ENCODE data around the gene NTHL1. TPM values are rescaled to one million over a fixed set of nuclear protein-coding genes. Genes with fewer than 3 reads are reported as not detected.

Gene NTHL1
- total and polyA plus RNA-seq, 3 experiments from 2014 or later: 16.3 to 29.5 (median 28.7) TPM

DNA sequence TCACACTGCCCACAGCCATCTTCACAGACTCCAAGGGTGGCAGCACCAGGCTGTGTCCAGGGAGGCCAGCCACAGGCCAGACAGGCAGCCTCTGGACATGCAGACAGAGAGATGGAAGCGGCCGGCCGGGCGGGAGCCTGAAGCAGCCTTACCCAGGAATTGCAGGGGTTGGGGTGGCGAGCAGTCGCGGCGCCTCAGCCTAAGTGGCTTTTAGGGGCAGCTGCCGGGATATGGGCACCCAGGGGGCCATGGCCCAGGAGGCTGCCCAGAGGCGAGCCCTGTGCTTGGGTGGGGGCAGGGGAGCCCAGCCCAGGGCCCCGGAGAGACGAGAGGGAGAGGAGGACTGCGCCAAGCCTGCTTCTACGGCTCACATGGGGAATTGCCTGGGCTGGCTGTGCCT, 22.4 kb downstream of the NTHL1 start:
- Histone ChIP-seq H3K4me1 (ENCODE audit: insufficient read depth, low read length) (peaks cover 26% of the 10 kb centered on the region), H3K27ac (ENCODE audit: low read depth, low read length) (no peak overlapping the region), H3K4me3 (ENCODE audit: low read length) (no peak overlapping the region), H3K9me3 (ENCODE audit: low read length) (no peaks in the 10 kb centered on the region), H3K27me3 (ENCODE audit: insufficient read depth, low read length, poor library complexity, severe bottlenecking) (peaks cover 5% of the 10 kb centered on the region), H3K36me3 (ENCODE audit: insufficient read depth, low read length) (no peaks in the 10 kb centered on the region)
- peak overlapping the region in 2 of 7 donors; percentile 28 to 52 for H3K4me3 Mint-ChIP-seq
- H3K4me1 Mint-ChIP-seq: peaks cover 11 to 31% (median 18%) of the 10 kb centered on the region in 3 donors
- H3K27ac Mint-ChIP-seq: no peak overlapping the region
- H3K27me3 Mint-ChIP-seq: peaks cover 14 to 21% of the 10 kb centered on the region in 2 donors
- DNase-seq: no peak
- H3K9me3 Mint-ChIP-seq: no peaks in the 10 kb centered on the region
- CTCF ChIA-PET: interaction anchor here (1.0 to 6.2 kb wide), 4 partner anchors 22 to 128 kb away, joined by 3 to 78 read pairs (median 4); no protein-coding TSS in a partner anchor
- H3K36me3 Mint-ChIP-seq: no peaks in the 10 kb centered on the region
- POLR2A ChIA-PET: interaction anchor here (0.5 kb wide), 1 partner anchor 124 kb away, joined by 6 read pairs; no protein-coding TSS in a partner anchor

DNA sequence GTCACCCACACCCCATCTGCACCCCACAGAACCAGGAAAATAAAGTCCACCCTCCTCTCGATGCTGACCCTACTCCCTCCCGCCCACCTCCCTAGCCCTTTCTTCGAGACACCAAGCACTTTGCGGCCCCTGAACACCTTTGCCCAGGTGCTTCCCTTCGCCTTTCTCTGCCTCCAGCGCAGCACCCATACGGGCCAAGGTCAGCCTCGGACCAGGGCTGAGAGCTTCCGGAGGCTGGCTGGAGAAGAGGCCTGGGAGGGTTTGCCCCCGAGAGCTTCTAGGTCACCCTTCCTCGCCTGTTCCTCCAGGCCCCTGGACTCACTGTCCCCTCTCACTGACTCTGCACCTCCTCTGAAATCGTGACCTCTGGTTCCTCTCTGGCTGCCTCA, 23.6 kb downstream of the NTHL1 start:
- no peak overlapping the region for H3K27ac ChIP-seq (ENCODE audit: low read depth, low read length)
- H3K9me3 ChIP-seq (ENCODE audit: low read length): no peaks in the 10 kb centered on the region
- H3K4me1 Mint-ChIP-seq: peaks cover 11 to 31% (median 18%) of the 10 kb centered on the region in 3 donors
- peaks cover 15% of the 10 kb centered on the region for H3K27me3 ChIP-seq (ENCODE audit: insufficient read depth, low read length, poor library complexity, severe bottlenecking)
- no peak for DNase-seq
- H3K36me3 Mint-ChIP-seq: no peaks in the 10 kb centered on the region
- CTCF ChIA-PET: interaction anchor here (1.0 to 6.2 kb wide), 4 partner anchors 116 to 129 kb away, joined by 3 to 78 read pairs (median 5); no protein-coding TSS in a partner anchor
- peaks cover 14 to 25% of the 10 kb centered on the region in 2 donors for H3K27me3 Mint-ChIP-seq
- peaks cover 31% of the 10 kb centered on the region for H3K4me1 ChIP-seq (ENCODE audit: insufficient read depth, low read length)
- no peak overlapping the region for H3K4me3 ChIP-seq (ENCODE audit: low read length)
- no peaks in the 10 kb centered on the region for H3K9me3 Mint-ChIP-seq
- no peaks in the 10 kb centered on the region for H3K36me3 ChIP-seq (ENCODE audit: insufficient read depth, low read length)
- peak overlapping the region in 2 of 7 donors; percentile 18 to 38 for H3K4me3 Mint-ChIP-seq
- POLR2A ChIA-PET: interaction anchor here (1.0 kb wide), 1 partner anchor 32 kb away, joined by 3 read pairs; no protein-coding TSS in a partner anchor
- H3K27ac Mint-ChIP-seq: peak overlapping the region in 2 of 8 donors; percentile 50 to 55

DNA sequence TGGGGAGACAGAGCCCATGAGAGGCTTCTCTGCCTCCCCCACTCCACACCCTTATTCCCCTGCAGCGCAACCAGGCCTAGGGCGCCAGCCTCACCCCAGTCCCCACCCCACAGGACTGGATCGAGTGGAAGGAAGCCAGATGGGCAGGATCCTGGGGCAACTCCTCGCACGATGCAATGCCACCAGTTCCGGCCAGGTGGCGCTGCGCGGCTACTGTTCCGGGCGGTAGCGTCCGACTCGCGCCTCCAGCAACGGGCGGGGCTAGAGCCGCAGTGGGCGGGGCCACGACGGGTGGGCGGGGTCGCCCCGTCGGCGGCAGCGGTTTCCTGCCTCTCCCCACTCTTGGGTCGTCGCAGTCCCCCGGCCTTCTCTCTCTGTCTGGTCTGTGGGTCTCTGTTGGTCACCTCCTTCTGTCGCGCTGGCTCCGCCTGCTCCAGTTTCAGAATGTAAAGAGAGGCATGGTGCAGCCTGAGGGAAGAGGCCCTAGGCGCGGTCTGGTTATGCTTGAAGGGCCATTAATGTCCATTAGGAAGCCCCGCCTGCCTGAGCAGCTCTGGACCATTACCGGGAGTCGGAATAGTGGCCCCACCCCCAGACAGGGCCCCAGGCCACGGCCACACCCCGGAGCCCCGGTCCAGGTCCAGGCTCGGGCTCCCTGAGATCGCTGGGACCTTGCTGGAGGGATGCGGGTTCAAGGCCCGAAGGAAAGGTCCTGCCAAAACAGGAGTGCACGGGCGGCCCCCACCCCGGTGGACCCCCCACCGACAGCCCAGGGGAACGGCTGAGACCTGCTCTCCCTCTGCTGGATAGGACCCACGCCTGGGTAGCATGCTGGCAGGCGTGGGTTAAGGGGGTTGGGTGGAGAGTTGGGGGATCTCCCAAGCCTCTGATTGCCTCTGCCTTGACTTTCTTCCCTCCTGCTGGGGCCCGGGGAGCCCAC, 24.3 kb downstream of the NTHL1 start:
- Mint-ChIP-seq H3K4me3 (peak overlapping the region; percentile 56 to 91 (median 70)), H3K27ac (peak overlapping the region in 6 of 8 donors; percentile 54 to 84 (median 78)), H3K36me3 (no peaks in the 10 kb centered on the region), H3K4me1 (peaks cover 11 to 31% (median 18%) of the 10 kb centered on the region in 3 donors), H3K9me3 (no peaks in the 10 kb centered on the region), H3K27me3 (peaks cover 18 to 28% of the 10 kb centered on the region in 2 donors)
- H3K9me3 ChIP-seq (ENCODE audit: low read length): no peaks in the 10 kb centered on the region
- peak; percentile 89 to 95 (median 95) for DNase-seq
- ChIA-PET POLR2A (interaction anchor here (0.6 to 1.8 kb wide), 6 partner anchors 25 to 406 kb away, joined by 3 to 6 read pairs (median 3); partner anchors contain the start of genes NTHL1, RPS2, TRAF7 and TSC2), CTCF (interaction anchor here (0.9 to 6.2 kb wide), 14 partner anchors 9 to 130 kb away, joined by 3 to 78 read pairs (median 3); partner anchors contain the start of genes NTHL1, TRAF7 and TSC2)
- H3K36me3 ChIP-seq (ENCODE audit: insufficient read depth, low read length): no peaks in the 10 kb centered on the region
- peak overlapping the region; percentile 50 for H3K4me3 ChIP-seq (ENCODE audit: low read length)
- H3K4me1 ChIP-seq (ENCODE audit: insufficient read depth, low read length): peaks cover 31% of the 10 kb centered on the region
- H3K27me3 ChIP-seq (ENCODE audit: insufficient read depth, low read length, poor library complexity, severe bottlenecking): peaks cover 15% of the 10 kb centered on the region
- H3K27ac ChIP-seq (ENCODE audit: low read depth, low read length): peak overlapping the region; percentile 25

DNA sequence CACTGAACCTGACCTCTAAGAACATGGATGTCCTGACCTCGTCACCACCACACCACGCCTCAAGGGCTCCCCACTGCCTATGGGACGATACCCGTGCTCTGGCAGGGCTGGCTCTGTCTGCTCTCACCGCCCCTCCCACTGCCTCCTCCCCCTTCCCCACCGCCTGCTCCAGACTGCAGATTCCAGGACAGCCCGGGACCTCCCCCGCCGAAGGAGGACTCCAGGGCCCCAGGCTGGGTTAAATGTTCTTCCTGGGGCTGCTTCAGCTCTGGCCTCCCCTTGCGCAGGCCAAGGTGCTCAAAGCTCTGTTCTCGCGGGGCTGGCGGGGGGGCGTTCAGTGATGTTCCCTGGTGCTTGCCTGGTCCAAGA, 24.9 kb downstream of the NTHL1 start:
- Histone ChIP-seq H3K36me3 (ENCODE audit: insufficient read depth, low read length) (no peaks in the 10 kb centered on the region), H3K27ac (ENCODE audit: low read depth, low read length) (peak overlapping the region; percentile 25), H3K4me1 (ENCODE audit: insufficient read depth, low read length) (peaks cover 31% of the 10 kb centered on the region), H3K4me3 (ENCODE audit: low read length) (peak overlapping the region; percentile 50), H3K27me3 (ENCODE audit: insufficient read depth, low read length, poor library complexity, severe bottlenecking) (peaks cover 15% of the 10 kb centered on the region), H3K9me3 (ENCODE audit: low read length) (no peaks in the 10 kb centered on the region)
- Mint-ChIP-seq H3K4me3 (peak overlapping the region; percentile 56 to 91 (median 66)), H3K27ac (peak overlapping the region in 2 of 8 donors; percentile 73 to 86), H3K4me1 (peaks cover 10 to 29% (median 17%) of the 10 kb centered on the region in 3 donors), H3K27me3 (peaks cover 22 to 31% of the 10 kb centered on the region in 2 donors), H3K9me3 (no peaks in the 10 kb centered on the region), H3K36me3 (no peaks in the 10 kb centered on the region)
- no peak for DNase-seq
- ChIA-PET POLR2A (interaction anchor here (0.6 to 1.8 kb wide), 8 partner anchors 25 to 407 kb away, joined by 3 to 8 read pairs (median 4); partner anchors contain the start of genes NTHL1, RPS2, TRAF7 and TSC2), CTCF (interaction anchor here (0.9 to 6.2 kb wide), 13 partner anchors 10 to 131 kb away, joined by 3 to 78 read pairs (median 3); partner anchors contain the start of genes NTHL1, TRAF7 and TSC2)

DNA sequence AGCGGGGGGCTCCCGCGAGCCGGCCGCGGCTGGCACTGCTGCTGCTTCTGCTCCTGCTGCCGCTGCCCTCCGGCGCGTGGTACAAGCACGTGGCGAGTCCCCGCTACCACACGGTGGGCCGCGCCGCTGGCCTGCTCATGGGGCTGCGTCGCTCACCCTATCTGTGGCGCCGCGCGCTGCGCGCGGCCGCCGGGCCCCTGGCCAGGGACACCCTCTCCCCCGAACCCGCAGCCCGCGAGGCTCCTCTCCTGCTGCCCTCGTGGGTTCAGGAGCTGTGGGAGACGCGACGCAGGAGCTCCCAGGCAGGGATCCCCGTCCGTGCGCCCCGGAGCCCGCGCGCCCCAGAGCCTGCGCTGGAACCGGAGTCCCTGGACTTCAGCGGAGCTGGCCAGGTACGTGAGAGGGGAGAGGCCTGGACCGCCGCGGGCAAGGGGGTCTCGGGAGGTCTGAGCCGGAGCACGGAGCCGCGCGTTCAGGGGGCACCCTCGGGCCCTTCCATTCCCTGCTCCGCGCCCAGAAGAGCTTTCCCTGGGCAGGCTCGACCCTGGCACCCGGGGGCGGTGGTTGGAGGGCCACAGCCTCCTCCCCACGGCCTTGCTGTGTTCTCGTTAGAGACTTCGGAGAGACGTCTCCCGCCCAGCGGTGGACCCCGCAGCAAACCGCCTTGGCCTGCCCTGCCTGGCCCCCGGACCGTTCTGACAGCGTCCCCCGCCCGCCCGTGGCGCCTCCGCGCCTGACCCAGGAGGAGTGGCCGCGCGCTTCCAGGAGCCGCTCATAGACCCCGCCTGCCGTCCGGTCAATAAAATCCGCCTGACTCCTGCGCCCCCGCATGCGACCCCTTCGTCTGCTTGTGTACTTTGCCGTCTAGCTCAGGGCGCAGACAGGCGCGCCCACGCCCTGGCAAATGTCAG, 27.5 kb downstream of the NTHL1 start:
- Histone ChIP-seq H3K36me3 (ENCODE audit: insufficient read depth, low read length) (no peaks in the 10 kb centered on the region), H3K27me3 (ENCODE audit: insufficient read depth, low read length, poor library complexity, severe bottlenecking) (peaks cover 15% of the 10 kb centered on the region), H3K9me3 (ENCODE audit: low read length) (no peaks in the 10 kb centered on the region), H3K4me3 (ENCODE audit: low read length) (no peak overlapping the region), H3K4me1 (ENCODE audit: insufficient read depth, low read length) (peaks cover 23% of the 10 kb centered on the region), H3K27ac (ENCODE audit: low read depth, low read length) (no peak overlapping the region)
- DNase-seq: no peak
- H3K9me3 Mint-ChIP-seq: no peaks in the 10 kb centered on the region
- peak overlapping the region in 1 of 7 donors; percentile 12 for H3K4me3 Mint-ChIP-seq
- H3K4me1 Mint-ChIP-seq: peaks cover 6 to 19% (median 12%) of the 10 kb centered on the region in 3 donors
- CTCF ChIA-PET: interaction anchor here (0.8 to 6.2 kb wide), 4 partner anchors 120 to 134 kb away, joined by 3 to 78 read pairs (median 16); partner anchors contain the start of gene TRAF7
- H3K36me3 Mint-ChIP-seq: no peaks in the 10 kb centered on the region
- H3K27ac Mint-ChIP-seq: no peak overlapping the region
- POLR2A ChIA-PET: interaction anchor here (1.5 kb wide), 1 partner anchor 135 kb away, joined by 6 read pairs; the partner anchor contains the start of gene TRAF7
- peaks cover 22 to 31% of the 10 kb centered on the region in 2 donors for H3K27me3 Mint-ChIP-seq

DNA sequence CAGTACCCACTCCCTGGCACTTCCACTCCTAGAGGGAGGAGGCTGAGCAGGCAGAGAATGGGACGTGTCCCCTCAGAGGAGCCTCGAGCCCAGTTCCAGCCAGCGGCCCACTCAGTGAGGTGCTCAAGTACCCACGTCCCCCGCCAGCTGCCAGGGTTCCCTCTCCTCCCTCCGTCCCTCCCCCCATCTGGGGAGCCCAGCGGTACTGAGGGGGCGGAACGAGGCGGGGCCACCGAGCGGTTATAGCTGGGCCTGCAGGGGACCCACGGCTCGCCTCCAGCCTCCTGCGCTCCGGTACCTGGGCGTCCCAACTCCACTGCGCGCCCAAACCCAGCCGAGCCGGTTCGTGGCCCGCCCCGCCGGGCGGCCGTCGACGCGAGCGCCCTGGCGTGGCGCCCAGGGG, 28.1 kb downstream of the NTHL1 start, which contains the start of gene NPW:
Gene NPW, plus strand, starts transcription at position 268 of the 403 bp plus-strand sequence.
- Mint-ChIP-seq H3K27me3 (peaks cover 22 to 31% of the 10 kb centered on the region in 2 donors), H3K36me3 (no peaks in the 10 kb centered on the region), H3K4me3 (peak within 1 kb of the TSS in 1 of 7 donors; percentile 12), H3K27ac (peak within 1 kb of the TSS in 1 of 8 donors; percentile 53), H3K4me1 (peaks cover 6 to 19% (median 12%) of the 10 kb centered on the region in 3 donors), H3K9me3 (no peaks in the 10 kb centered on the region)
- H3K9me3 ChIP-seq (ENCODE audit: low read length): no peaks in the 10 kb centered on the region
- DNase-seq: no peak
- peaks cover 23% of the 10 kb centered on the region for H3K4me1 ChIP-seq (ENCODE audit: insufficient read depth, low read length)
- POLR2A ChIA-PET: interaction anchor here (1.5 kb wide), 1 partner anchor 136 kb away, joined by 6 read pairs; the partner anchor contains the start of gene TRAF7
- CTCF ChIA-PET: interaction anchor here (0.8 to 1.6 kb wide), 2 partner anchors 121 to 128 kb away, joined by 3 to 7 read pairs; no protein-coding TSS in a partner anchor
- peaks cover 15% of the 10 kb centered on the region for H3K27me3 ChIP-seq (ENCODE audit: insufficient read depth, low read length, poor library complexity, severe bottlenecking)
- no peak within 1 kb of the TSS for H3K27ac ChIP-seq (ENCODE audit: low read depth, low read length)
- H3K4me3 ChIP-seq (ENCODE audit: low read length): no peak within 1 kb of the TSS
- H3K36me3 ChIP-seq (ENCODE audit: insufficient read depth, low read length): no peaks in the 10 kb centered on the region
